ENCODE measurements around the gene ERC2. TPM values are rescaled to one million over a fixed set of nuclear protein-coding genes. Genes with fewer than 3 reads are reported as not detected.

ERC2 gene
- total RNA-seq, 1 donor from 2014 or later: 48.3 TPM

DNA sequence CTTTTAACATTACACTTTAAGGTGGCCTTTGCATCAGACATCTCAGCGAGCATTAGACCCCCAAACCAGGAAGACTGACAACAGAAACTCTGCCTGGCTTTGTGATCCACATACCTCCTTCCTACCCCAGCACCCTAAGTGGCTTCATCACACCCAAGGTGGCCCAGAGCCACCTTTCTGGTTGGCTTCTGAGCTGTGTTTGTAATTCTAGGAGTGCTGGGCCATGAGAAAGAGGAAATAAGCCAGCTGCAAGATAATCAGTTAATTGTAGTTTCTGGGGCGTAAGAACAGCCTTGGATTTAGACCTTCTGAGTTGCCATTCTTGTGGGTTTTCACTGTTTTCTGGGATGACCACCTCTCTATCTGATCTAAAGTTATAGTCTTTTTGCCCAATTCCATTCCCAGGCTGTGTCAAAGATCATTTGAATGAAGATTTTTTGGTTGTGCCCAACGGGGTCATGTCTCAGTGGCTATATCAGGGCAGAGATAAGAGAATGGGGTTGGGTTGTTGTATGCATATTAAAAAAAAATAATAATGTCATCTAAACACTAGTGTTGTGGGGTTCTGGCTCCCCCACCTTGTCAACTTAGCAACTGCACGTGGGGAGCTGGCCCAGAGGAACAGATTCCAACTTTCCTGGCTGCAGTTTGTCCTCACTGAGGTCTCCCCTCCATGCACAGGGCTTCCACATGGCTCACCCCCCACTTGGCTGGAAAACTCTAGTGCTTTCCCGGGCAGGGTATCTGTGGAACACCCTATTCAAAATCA lies 746.4 kb downstream of the ERC2 start:
- Mint-ChIP-seq H3K27ac (ENCODE audit: unreplicated experiment) (no peak overlapping the region), H3K4me3 (ENCODE audit: unreplicated experiment) (no peak overlapping the region), H3K36me3 (ENCODE audit: unreplicated experiment) (no peaks in the 10 kb centered on the region), H3K9me3 (ENCODE audit: unreplicated experiment) (peaks cover 1% of the 10 kb centered on the region), H3K27me3 (ENCODE audit: unreplicated experiment) (no peaks in the 10 kb centered on the region), H3K4me1 (ENCODE audit: low read depth, unreplicated experiment) (peaks cover 6% of the 10 kb centered on the region)
- DNase-seq: no peak
- no peak for TF ChIP-seq CTCF (IDR thresholded peaks at IDR 0.05; ENCODE audit: partially characterized antibody, unreplicated experiment)

DNA sequence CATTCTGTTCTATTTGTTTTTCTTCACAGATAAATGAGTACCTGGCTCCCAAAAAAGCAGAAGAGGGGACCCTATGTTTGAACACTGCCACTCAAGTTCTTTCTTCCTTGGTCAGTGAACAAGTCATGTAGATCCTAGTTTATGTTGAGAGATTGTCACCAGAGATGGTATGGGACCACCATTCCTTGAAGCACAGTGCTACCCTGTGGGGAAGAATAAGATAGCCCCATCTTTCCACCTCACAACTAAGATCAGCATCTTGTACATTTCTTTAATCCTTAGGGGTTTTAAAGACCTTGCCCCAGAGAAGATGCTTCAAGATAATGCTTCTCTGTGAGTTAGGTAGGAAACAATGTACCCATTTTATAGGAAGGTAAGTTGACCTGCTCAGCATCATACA lies 747.7 kb downstream of the ERC2 start:
- no peaks in the 10 kb centered on the region for H3K27me3 Mint-ChIP-seq (ENCODE audit: unreplicated experiment)
- peaks cover 6% of the 10 kb centered on the region for H3K4me1 Mint-ChIP-seq (ENCODE audit: low read depth, unreplicated experiment)
- no peak overlapping the region for H3K4me3 Mint-ChIP-seq (ENCODE audit: unreplicated experiment)
- H3K9me3 Mint-ChIP-seq (ENCODE audit: unreplicated experiment): peaks cover 1% of the 10 kb centered on the region
- TF ChIP-seq CTCF (IDR thresholded peaks at IDR 0.05; ENCODE audit: partially characterized antibody, unreplicated experiment): no peak
- no peak for DNase-seq
- no peaks in the 10 kb centered on the region for H3K36me3 Mint-ChIP-seq (ENCODE audit: unreplicated experiment)
- no peak overlapping the region for H3K27ac Mint-ChIP-seq (ENCODE audit: unreplicated experiment)

DNA sequence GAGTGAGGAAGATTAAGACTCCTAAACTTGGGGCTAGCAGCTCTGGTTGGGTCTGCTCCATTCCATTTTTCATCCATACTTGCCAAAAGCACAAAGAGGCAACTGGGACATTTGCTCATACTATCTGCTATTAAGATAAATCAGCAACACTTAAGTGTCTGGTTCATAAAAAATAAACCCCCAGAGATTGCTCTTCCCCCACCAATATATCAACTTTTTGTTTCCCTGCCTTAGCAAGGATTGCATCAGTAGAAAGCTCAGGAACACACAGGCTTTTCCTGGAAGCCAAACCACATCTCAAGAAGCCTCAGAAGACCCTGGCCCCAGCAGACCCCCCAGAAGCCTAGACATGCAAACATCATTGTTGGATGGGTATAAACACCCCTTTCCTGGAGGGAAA lies 748.8 kb downstream of the ERC2 start:
- DNase-seq: no peak
- Mint-ChIP-seq H3K4me3 (ENCODE audit: unreplicated experiment) (no peak overlapping the region), H3K36me3 (ENCODE audit: unreplicated experiment) (no peaks in the 10 kb centered on the region), H3K27ac (ENCODE audit: unreplicated experiment) (no peak overlapping the region), H3K9me3 (ENCODE audit: unreplicated experiment) (peaks cover 1% of the 10 kb centered on the region), H3K4me1 (ENCODE audit: low read depth, unreplicated experiment) (peaks cover 6% of the 10 kb centered on the region), H3K27me3 (ENCODE audit: unreplicated experiment) (no peaks in the 10 kb centered on the region)
- TF ChIP-seq CTCF (IDR thresholded peaks at IDR 0.05; ENCODE audit: partially characterized antibody, unreplicated experiment): no peak

DNA sequence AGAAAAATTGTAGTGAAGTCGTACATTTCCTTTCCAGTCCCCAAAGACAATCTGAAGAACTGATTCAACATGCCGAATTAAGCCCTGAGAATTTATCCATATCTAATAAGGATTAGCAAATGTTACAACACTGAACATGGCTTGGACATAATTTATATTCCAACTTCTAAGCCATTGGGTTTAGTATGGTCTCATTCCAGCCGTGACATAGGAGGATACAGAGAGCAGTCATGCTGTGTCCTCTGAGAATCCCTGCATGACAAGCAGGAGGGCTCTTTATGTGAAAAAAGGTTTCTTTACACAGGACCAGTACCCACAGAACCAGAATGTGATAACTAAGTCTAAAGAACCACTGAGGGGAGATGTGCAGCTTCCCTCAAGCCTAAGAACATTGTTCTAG lies 749.3 kb downstream of the ERC2 start:
- Mint-ChIP-seq H3K36me3 (ENCODE audit: unreplicated experiment) (no peaks in the 10 kb centered on the region), H3K4me3 (ENCODE audit: unreplicated experiment) (no peak overlapping the region), H3K4me1 (ENCODE audit: low read depth, unreplicated experiment) (peaks cover 6% of the 10 kb centered on the region), H3K27ac (ENCODE audit: unreplicated experiment) (no peak overlapping the region), H3K27me3 (ENCODE audit: unreplicated experiment) (no peaks in the 10 kb centered on the region), H3K9me3 (ENCODE audit: unreplicated experiment) (peaks cover 1% of the 10 kb centered on the region)
- no peak for TF ChIP-seq CTCF (IDR thresholded peaks at IDR 0.05; ENCODE audit: partially characterized antibody, unreplicated experiment)
- DNase-seq: no peak

GRCh38 chr3:55718521-55718921 lies 749.7 kb downstream of the ERC2 start:
- no peak for DNase-seq
- peaks cover 3% of the 10 kb centered on the region for H3K4me1 Mint-ChIP-seq (ENCODE audit: low read depth, unreplicated experiment)

More at GRCh38 chr3:55718521-55718921, 749.7 kb downstream of the ERC2 start:
- TF ChIP-seq CTCF (IDR thresholded peaks at IDR 0.05; ENCODE audit: partially characterized antibody, unreplicated experiment): no peak
- H3K27ac Mint-ChIP-seq (ENCODE audit: unreplicated experiment): no peak overlapping the region
- peaks cover 1% of the 10 kb centered on the region for H3K9me3 Mint-ChIP-seq (ENCODE audit: unreplicated experiment)
- no peaks in the 10 kb centered on the region for H3K27me3 Mint-ChIP-seq (ENCODE audit: unreplicated experiment)
- H3K4me3 Mint-ChIP-seq (ENCODE audit: unreplicated experiment): no peak overlapping the region
- no peaks in the 10 kb centered on the region for H3K36me3 Mint-ChIP-seq (ENCODE audit: unreplicated experiment)
